ENCODE data around the gene NUCKS1.

The NUCKS1 gene

DNA sequence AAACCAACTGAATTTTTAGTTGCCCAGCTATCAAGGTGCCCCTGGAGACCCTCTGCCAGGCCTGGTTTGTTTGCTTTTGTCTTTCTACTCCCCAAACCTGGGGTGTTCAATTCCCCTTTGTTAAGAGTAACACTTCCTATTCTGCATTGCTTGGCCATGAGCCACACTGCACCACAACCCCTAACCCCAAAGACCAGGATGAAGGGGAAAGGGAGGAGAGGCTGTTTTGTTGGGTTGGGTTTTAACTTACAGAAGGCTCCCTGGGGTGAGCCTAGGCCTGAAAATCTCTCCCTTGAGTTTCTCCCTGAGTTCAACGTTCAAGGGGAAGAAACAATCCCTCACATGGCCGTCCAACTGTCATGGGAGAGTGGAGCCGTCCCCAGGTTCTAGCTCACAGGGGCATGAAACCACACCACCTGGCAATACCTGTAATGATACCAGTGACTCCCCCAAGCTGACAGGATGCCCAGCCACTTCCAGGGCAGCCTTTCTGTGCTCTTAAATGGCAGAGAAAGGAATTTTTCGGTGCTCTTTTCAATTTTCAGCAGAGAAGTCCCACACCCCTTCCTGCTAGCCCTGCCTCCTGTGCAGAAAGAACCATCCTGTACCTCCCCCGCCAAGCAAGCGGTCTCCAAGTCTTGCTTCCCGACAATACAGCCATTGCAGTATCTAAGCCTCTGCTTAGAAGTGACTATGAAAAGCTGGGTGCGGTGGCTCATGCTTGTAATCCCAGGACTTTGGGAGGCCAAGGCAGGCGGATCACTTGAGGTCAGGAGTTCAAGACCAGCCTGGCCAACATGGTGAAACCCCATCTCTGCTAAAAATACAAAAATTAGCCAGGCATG, 84.6 kb downstream of the NUCKS1 start:
- Histone ChIP-seq H3K4me1 (ENCODE audit: control insufficient read depth in 1 of 2, insufficient read depth in 2 of 2, low read length in 2 of 2) (peaks cover 8 to 14% of the 10 kb centered on the region in 2 donors), H3K9me3 (ENCODE audit: control insufficient read depth in 1 of 2, low read length in 2 of 2) (no peaks in the 10 kb centered on the region), H3K27me3 (ENCODE audit: low read depth, low read length) (no peaks in the 10 kb centered on the region), H3K36me3 (ENCODE audit: control insufficient read depth in 1 of 2, insufficient read depth in 2 of 2, low read length in 2 of 2) (no peaks in the 10 kb centered on the region), H3K4me3 (ENCODE audit: low read depth in 1 of 2, low read length in 2 of 2) (no peak overlapping the region), H3K27ac (ENCODE audit: low read length) (no peak overlapping the region)

- Histone ChIP-seq H3K4me1 (ENCODE audit: control insufficient read depth in 1 of 2, insufficient read depth in 2 of 2, low read length in 2 of 2) (peaks cover 8 to 14% of the 10 kb centered on the region in 2 donors), H3K9me3 (ENCODE audit: control insufficient read depth in 1 of 2, low read length in 2 of 2) (no peaks in the 10 kb centered on the region), H3K4me3 (ENCODE audit: low read depth in 1 of 2, low read length in 2 of 2) (no peak overlapping the region), H3K27ac (ENCODE audit: low read length) (peak overlapping the region; percentile 16), H3K36me3 (ENCODE audit: control insufficient read depth in 1 of 2, insufficient read depth in 2 of 2, low read length in 2 of 2) (no peaks in the 10 kb centered on the region), H3K27me3 (ENCODE audit: low read depth, low read length) (no peaks in the 10 kb centered on the region)
Observed at GRCh38 chr1:205664399-205665017, 85.5 kb downstream of the NUCKS1 start.

DNA sequence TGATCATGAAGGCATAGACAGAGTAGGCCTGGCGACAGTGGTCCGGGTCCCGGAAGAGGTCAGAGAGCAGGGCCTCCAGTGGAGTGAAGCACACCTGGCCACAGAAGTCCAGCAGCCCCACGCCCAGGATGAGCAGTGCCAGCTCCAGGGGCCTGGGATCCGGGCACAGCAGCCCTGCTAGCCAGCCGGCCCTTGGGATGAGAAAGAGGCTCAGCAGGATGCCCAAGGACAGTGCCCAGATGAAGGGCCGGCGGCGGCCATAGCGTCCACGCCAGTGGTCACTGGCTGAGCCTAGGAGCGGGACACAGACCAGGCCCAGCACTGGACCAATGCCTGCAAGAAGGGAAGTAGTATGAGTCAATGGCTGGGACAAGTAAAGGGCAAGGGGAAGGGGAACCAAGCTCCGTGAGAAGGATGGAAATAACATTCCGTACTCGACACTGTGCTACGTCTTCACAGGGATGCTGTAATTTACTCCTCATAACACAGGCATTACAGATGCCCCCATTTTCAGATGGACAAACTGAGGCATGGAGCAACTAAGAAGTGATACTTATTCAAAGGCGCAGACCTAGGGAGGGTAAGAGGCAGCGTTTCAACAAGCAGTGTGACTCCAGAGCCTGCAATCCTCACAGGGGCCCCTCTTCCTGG, 86.6 kb downstream of the NUCKS1 start:
- Histone ChIP-seq H3K4me1 (ENCODE audit: control insufficient read depth in 1 of 2, insufficient read depth in 2 of 2, low read length in 2 of 2) (peaks cover 8 to 14% of the 10 kb centered on the region in 2 donors), H3K9me3 (ENCODE audit: control insufficient read depth in 1 of 2, low read length in 2 of 2) (no peaks in the 10 kb centered on the region), H3K36me3 (ENCODE audit: control insufficient read depth in 1 of 2, insufficient read depth in 2 of 2, low read length in 2 of 2) (no peaks in the 10 kb centered on the region), H3K27ac (ENCODE audit: low read length) (no peak overlapping the region), H3K4me3 (ENCODE audit: low read depth in 1 of 2, low read length in 2 of 2) (no peak overlapping the region), H3K27me3 (ENCODE audit: low read depth, low read length) (no peaks in the 10 kb centered on the region)
